GM12878 (cell line): ENCODE data around the gene SEMA4A. TPM values are rescaled to one million over a fixed set of nuclear protein-coding genes. Genes with fewer than 3 reads are reported as not detected.
A peak's percentile ranks its signal among the peaks of the same experiment; 100 is the strongest.

Experiments
- ATF7 ChIP-seq: fragments of 450-650 bp; IDR thresholded peaks from 2 replicates; pipeline ENCODE4 v1.6.1; 2016; ENCODE audit warnings: low read depth, mild to moderate bottlenecking
- CBFB ChIP-seq: IDR thresholded peaks from 2 replicates; pipeline ENCODE4 v1.6.1; 2016; ENCODE audit warnings: antibody characterized with exemption, low read depth
- CHD2 ChIP-seq: IDR thresholded peaks from 2 replicates; pipeline ENCODE4 v1.6.1; 2011; ENCODE audit warnings: low read depth, low read length, improper control_type of control experiment, borderline replicate concordance
- CREB1 ChIP-seq: IDR thresholded peaks from 2 replicates; pipeline ENCODE4 v1.6.1; 2012; ENCODE audit warnings: low read depth, mild to moderate bottlenecking, inconsistent platforms
- CREM ChIP-seq: IDR thresholded peaks from 2 replicates; pipeline ENCODE4 v1.6.1; 2014; ENCODE audit warnings: antibody characterized with exemption, low read depth
- CUX1 ChIP-seq: IDR thresholded peaks from 2 replicates; pipeline ENCODE4 v1.6.1; 2012; ENCODE audit warnings: improper control_type of control experiment, low read depth, low read length; ENCODE audit not compliant: insufficient replicate concordance
- EP300 ChIP-seq, 2 experiments: fragments of 150-350 bp in 1 of 2; IDR thresholded peaks; 2 replicates each; pipeline ENCODE4 v1.6.1; 2011 to 2012; ENCODE audit warnings: low read depth in 2 of 2, low read length in 2 of 2, borderline replicate concordance in 1 of 2, improper control_type of control experiment in 1 of 2, inconsistent platforms in 1 of 2; ENCODE audit not compliant: control insufficient read depth in 1 of 2
- ETV6 ChIP-seq, 2 experiments: fragments of 450-650 bp in 1 of 2; IDR thresholded peaks in 1 of 2; conservative IDR thresholded peaks in 1 of 2; 2 replicates each; pipeline ENCODE4 v1.6.1; 2014; ENCODE audit warnings: antibody characterized with exemption in 1 of 2, borderline replicate concordance in 1 of 2, low read depth in 1 of 2, mild to moderate bottlenecking in 1 of 2, moderate library complexity in 1 of 2
- EZH2 ChIP-seq: IDR thresholded peaks from 2 replicates; pipeline ENCODE4 v1.6.1; 2012; ENCODE audit warnings: low read depth, mild to moderate bottlenecking, control low read depth, inconsistent platforms, low read length, borderline replicate concordance; ENCODE audit not compliant: control insufficient read depth
- FOS ChIP-seq: IDR thresholded peaks from 3 replicates; pipeline ENCODE4 v1.6.1; 2011; ENCODE audit warnings: borderline replicate concordance; ENCODE audit not compliant: insufficient read length; ENCODE audit errors: extremely low read depth
- HDGF ChIP-seq: fragments of 450-650 bp; IDR thresholded peaks from 2 replicates; pipeline ENCODE4 v1.6.1; 2016; ENCODE audit warnings: antibody characterized with exemption
- IRF4 ChIP-seq: IDR thresholded peaks from 2 replicates; pipeline ENCODE4 v1.6.1; 2011; ENCODE audit warnings: low read depth, low read length
- MEF2A ChIP-seq: IDR thresholded peaks from 2 replicates; pipeline ENCODE4 v1.6.1; 2011; ENCODE audit warnings: low read depth, mild to moderate bottlenecking, low read length, moderate library complexity; ENCODE audit not compliant: insufficient read depth
- MLLT1 ChIP-seq: fragments of 450-650 bp; IDR thresholded peaks from 2 replicates; pipeline ENCODE4 v1.6.1; 2016; ENCODE audit warnings: mild to moderate bottlenecking
- NR2F1 ChIP-seq: fragments of 450-650 bp; conservative IDR thresholded peaks from 2 replicates; pipeline ENCODE4 v1.6.1; 2017; ENCODE audit warnings: mild to moderate bottlenecking
- PAX5 ChIP-seq: IDR thresholded peaks from 2 replicates; pipeline ENCODE4 v1.6.1; 2011; ENCODE audit warnings: low read depth, low read length, borderline replicate concordance
- PAX8 ChIP-seq: fragments of 450-650 bp; IDR thresholded peaks from 2 replicates; pipeline ENCODE4 v1.6.1; 2017; ENCODE audit warnings: mild to moderate bottlenecking, moderate library complexity
- RCOR1 ChIP-seq: conservative IDR thresholded peaks from 2 replicates; pipeline ENCODE4 v1.6.1; 2012; ENCODE audit warnings: low read depth, low read length, improper control_type of control experiment
- SKIL ChIP-seq: fragments of 450-650 bp; IDR thresholded peaks from 2 replicates; pipeline ENCODE4 v1.6.1; 2017; ENCODE audit warnings: mild to moderate bottlenecking, low read depth, inconsistent platforms; ENCODE audit not compliant: poor library complexity, severe bottlenecking
- TBL1XR1 ChIP-seq: IDR thresholded peaks from 2 replicates; pipeline ENCODE4 v1.6.1; 2012; ENCODE audit warnings: low read depth, low read length, improper control_type of control experiment
- ZBED1 ChIP-seq: IDR thresholded peaks from 2 replicates; pipeline ENCODE4 v1.6.1; 2016; ENCODE audit warnings: borderline replicate concordance
- polyA plus RNA-seq, 11 experiments: library from polyadenylated mRNA; depleted of rRNA in 4 of 11; unstranded in 6 of 11; stranded (reverse) in 5 of 11; fragments of >200 nt; fragmentation: Nextera tagmentation in 4 of 11; fragmentation: Illumina TruSeq in 1 of 11; extraction: Ambion mirVana in 4 of 11; extraction: Trizol in 1 of 11; gene quantifications; 1 replicate in 1 of 11; 2 replicates in 10 of 11; pipeline versions ENCODE4 v1.2.1 to v1.2.3, GENCODE V29; 2011 to 2016; ENCODE audit warnings: inconsistent platforms in 2 of 11, missing spikeins in 2 of 11, low read depth in 1 of 11
- total RNA-seq, 4 experiments: library from RNA; depleted of rRNA in 3 of 4; stranded (reverse); fragments of >200 nt in 3 of 4; fragmentation: Illumina TruSeq in 1 of 4; extraction: Trizol in 1 of 4; gene quantifications; 2 replicates each; pipeline versions ENCODE4 v1.2.1 to v1.2.3, GENCODE V29; 2013 to 2021

Gene SEMA4A
- total and polyA plus RNA-seq, 10 of the 15 experiments (the other 5 are each of a cell fraction or from before 2014, with no cell fraction given): 2.6 to 64.2 (median 32.8) TPM

GRCh38 chr1:156126630-156127534 lies 26.5 kb upstream of the SEMA4A start (continued):
- TF ChIP-seq ZBED1: peak; percentile 90
- no peak for TF ChIP-seq PAX8
- TF ChIP-seq CREM: peak; percentile 92
- peak; percentile 78 for TF ChIP-seq ATF7
- TF ChIP-seq FOS: no peak
- TF ChIP-seq RCOR1: no peak
- TF ChIP-seq IRF4: peak; percentile 78
- TF ChIP-seq CBFB: peak; percentile 99
- TF ChIP-seq CREB1: peak; percentile 60; the same call in 1 of the 2 replicates
- 0 out of 2 replicates have a peak, but pooled peaks have one; percentile 14 for TF ChIP-seq HDGF
- peak; percentile 94 for TF ChIP-seq SKIL
- TF ChIP-seq CUX1: no peak
- TF ChIP-seq MEF2A: peak; percentile 54; the same call in 1 of the 2 replicates
- peak; percentile 87 to 97 for TF ChIP-seq EP300 (IDR thresholded peaks at IDR 0.05; ENCODE audit: borderline replicate concordance in 1 of 2, control insufficient read depth in 1 of 2, low read depth in 2 of 2, low read length in 2 of 2)
- TF ChIP-seq NR2F1: peak; percentile 86
- peak; percentile 91 for TF ChIP-seq PAX5
- TF ChIP-seq EZH2: no peak
- peak; percentile 96 for TF ChIP-seq MLLT1
- TF ChIP-seq ETV6 (conservative IDR thresholded peaks at IDR 0.05 in 1 of 2, IDR thresholded peaks at IDR 0.05 in 1 of 2; ENCODE audit: borderline replicate concordance in 1 of 2, low read depth in 1 of 2): peak in 1 of 2 experiments; percentile 87; a peak in 2 of 4 replicates
- peak; percentile 72; the same call in 1 of the 2 replicates for TF ChIP-seq CHD2
- TF ChIP-seq TBL1XR1: peak; percentile 96
